GM23338 (cell line): ENCODE data around the gene APBA2.
A peak's percentile ranks its signal among the peaks of the same experiment; 100 is the strongest.

Experiments
- CREB1 ChIP-seq: fragments of 250-450 bp; sonication (Bioruptor Pico); IDR thresholded peaks from 2 replicates; pipeline ENCODE4 v1.5.0; 2020; ENCODE audit warnings: low read depth, mild to moderate bottlenecking, moderate library complexity
- EZH2phosphoT487 ChIP-seq: fragments of 200-600 bp; sonication (generic); IDR thresholded peaks from one replicate; pipeline ENCODE4 v1.8.1; 2018; ENCODE audit warnings: antibody characterized with exemption; ENCODE audit not compliant: unreplicated experiment
- JUNB ChIP-seq: IDR thresholded peaks from one replicate; pipeline ENCODE4 v1.6.1; 2016; ENCODE audit warnings: antibody characterized with exemption; ENCODE audit not compliant: unreplicated experiment
- POLR2AphosphoS5 ChIP-seq: IDR thresholded peaks from 2 replicates; pipeline ENCODE4 v1.6.1; 2016; ENCODE audit warnings: antibody characterized with exemption, low read depth
- TF ChIP-seq, protein P1 (sequence below), 2 experiments: fragments of 200-600 bp in 1 of 2; sonication (generic) in 1 of 2; conservative IDR thresholded peaks; 2 replicates each; pipeline versions ENCODE4 v1.5.1 to v1.6.1; 2016 to 2017; ENCODE audit warnings: antibody characterized with exemption in 2 of 2, low read depth in 2 of 2, mild to moderate bottlenecking in 2 of 2, moderate library complexity in 1 of 2
- TF ChIP-seq, protein P2 (sequence below): IDR thresholded peaks from one replicate; pipeline ENCODE4 v1.6.1; 2018; ENCODE audit warnings: antibody characterized with exemption; ENCODE audit not compliant: unreplicated experiment

- TF ChIP-seq, protein P1, sequence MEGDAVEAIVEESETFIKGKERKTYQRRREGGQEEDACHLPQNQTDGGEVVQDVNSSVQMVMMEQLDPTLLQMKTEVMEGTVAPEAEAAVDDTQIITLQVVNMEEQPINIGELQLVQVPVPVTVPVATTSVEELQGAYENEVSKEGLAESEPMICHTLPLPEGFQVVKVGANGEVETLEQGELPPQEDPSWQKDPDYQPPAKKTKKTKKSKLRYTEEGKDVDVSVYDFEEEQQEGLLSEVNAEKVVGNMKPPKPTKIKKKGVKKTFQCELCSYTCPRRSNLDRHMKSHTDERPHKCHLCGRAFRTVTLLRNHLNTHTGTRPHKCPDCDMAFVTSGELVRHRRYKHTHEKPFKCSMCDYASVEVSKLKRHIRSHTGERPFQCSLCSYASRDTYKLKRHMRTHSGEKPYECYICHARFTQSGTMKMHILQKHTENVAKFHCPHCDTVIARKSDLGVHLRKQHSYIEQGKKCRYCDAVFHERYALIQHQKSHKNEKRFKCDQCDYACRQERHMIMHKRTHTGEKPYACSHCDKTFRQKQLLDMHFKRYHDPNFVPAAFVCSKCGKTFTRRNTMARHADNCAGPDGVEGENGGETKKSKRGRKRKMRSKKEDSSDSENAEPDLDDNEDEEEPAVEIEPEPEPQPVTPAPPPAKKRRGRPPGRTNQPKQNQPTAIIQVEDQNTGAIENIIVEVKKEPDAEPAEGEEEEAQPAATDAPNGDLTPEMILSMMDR (conservative IDR thresholded peaks at IDR 0.05; ENCODE audit: low read depth in 2 of 2) = peak in 1 of 2 experiments; percentile 16; a peak in 2 of 4 replicates
- no peak for TF ChIP-seq EZH2phosphoT487
- TF ChIP-seq POLR2AphosphoS5 = no peak
- no peak for TF ChIP-seq CREB1 (CRISPR knock-in tag)
- no peak for TF ChIP-seq JUNB
- TF ChIP-seq, protein P2, sequence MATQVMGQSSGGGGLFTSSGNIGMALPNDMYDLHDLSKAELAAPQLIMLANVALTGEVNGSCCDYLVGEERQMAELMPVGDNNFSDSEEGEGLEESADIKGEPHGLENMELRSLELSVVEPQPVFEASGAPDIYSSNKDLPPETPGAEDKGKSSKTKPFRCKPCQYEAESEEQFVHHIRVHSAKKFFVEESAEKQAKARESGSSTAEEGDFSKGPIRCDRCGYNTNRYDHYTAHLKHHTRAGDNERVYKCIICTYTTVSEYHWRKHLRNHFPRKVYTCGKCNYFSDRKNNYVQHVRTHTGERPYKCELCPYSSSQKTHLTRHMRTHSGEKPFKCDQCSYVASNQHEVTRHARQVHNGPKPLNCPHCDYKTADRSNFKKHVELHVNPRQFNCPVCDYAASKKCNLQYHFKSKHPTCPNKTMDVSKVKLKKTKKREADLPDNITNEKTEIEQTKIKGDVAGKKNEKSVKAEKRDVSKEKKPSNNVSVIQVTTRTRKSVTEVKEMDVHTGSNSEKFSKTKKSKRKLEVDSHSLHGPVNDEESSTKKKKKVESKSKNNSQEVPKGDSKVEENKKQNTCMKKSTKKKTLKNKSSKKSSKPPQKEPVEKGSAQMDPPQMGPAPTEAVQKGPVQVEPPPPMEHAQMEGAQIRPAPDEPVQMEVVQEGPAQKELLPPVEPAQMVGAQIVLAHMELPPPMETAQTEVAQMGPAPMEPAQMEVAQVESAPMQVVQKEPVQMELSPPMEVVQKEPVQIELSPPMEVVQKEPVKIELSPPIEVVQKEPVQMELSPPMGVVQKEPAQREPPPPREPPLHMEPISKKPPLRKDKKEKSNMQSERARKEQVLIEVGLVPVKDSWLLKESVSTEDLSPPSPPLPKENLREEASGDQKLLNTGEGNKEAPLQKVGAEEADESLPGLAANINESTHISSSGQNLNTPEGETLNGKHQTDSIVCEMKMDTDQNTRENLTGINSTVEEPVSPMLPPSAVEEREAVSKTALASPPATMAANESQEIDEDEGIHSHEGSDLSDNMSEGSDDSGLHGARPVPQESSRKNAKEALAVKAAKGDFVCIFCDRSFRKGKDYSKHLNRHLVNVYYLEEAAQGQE = no peak
Measured at GRCh38 chr15:29125382-29126207, 239.8 kb downstream of the APBA2 start.
